Panc1 (cell line): Measurements from ENCODE around the gene AGBL4. TPM values are rescaled to one million over a fixed set of nuclear protein-coding genes. Genes with fewer than 3 reads are reported as not detected.

Source experiments
- ATAC-seq: fragments of 200-7000 bp; cut with Tn5 transposase; 2 replicates; pipeline ENCODE4 v1.9.1; 2020; ENCODE audit warnings: mild to moderate bottlenecking, moderate library complexity
- BruUV-seq: library from RNA; stranded (reverse); fragments of 400-500 nt; replicated peaks from 2 replicates; lab custom pipeline; 2021; lab: Mats Ljungman, UMichigan
- CTCF ChIA-PET: fragments of 300-600 bp; sonication (Branson Sonifier 250); formaldehyde crosslinking; loops from one replicate; lab custom pipeline; 2022; ENCODE audit warnings: antibody characterized with exemption; lab: Charles Lee
- POLR2A ChIA-PET: fragments of 300-600 bp; sonication (Branson Sonifier 250); formaldehyde crosslinking; loops from one replicate; lab custom pipeline; 2022; ENCODE audit warnings: antibody characterized with exemption; lab: Charles Lee
- DNase-seq: peaks from one replicate; pipeline ENCODE4 v3.0.0-alpha.2; 2010; ENCODE audit warnings: low read depth, low spot score
- H3K27ac ChIP-seq: 2 replicates; pipeline ENCODE4 v1.5.1; 2011; ENCODE audit warnings: mild to moderate bottlenecking, low read length, inconsistent platforms
- H3K27me3 ChIP-seq: fragments of 200-500 bp; sonication (Bioruptor generic); 2 replicates; pipeline ENCODE4 v1.6.0; 2014; ENCODE audit warnings: low read length, inconsistent platforms; ENCODE audit not compliant: control insufficient read depth, insufficient read depth
- H3K36me3 ChIP-seq: fragments of 200-500 bp; sonication (Bioruptor generic); 2 replicates; pipeline ENCODE4 v1.5.1; 2014; ENCODE audit warnings: inconsistent platforms, mild to moderate bottlenecking, low read length, moderate library complexity; ENCODE audit not compliant: control insufficient read depth, insufficient read depth
- H3K4me1 ChIP-seq: 2 replicates; pipeline ENCODE4 v1.5.1; 2011; ENCODE audit warnings: inconsistent platforms, mild to moderate bottlenecking, low read length, moderate library complexity; ENCODE audit not compliant: control insufficient read depth, insufficient read depth
- H3K4me3 ChIP-seq, 2 experiments: 2 replicates each; pipeline ENCODE4 v1.5.1; 2011 to 2012; ENCODE audit warnings: low read depth in 2 of 2, low read length in 2 of 2, mild to moderate bottlenecking in 2 of 2, inconsistent platforms in 1 of 2, moderate library complexity in 1 of 2
- H3K9me3 ChIP-seq: fragments of 200-500 bp; sonication (Bioruptor generic); 2 replicates; pipeline ENCODE4 v1.5.1; 2014; ENCODE audit warnings: low read depth, mild to moderate bottlenecking, inconsistent platforms, low read length, moderate library complexity; ENCODE audit not compliant: control insufficient read depth, insufficient read depth
- CTCF ChIP-seq: fragments of 450-650 bp; IDR thresholded peaks from 2 replicates; pipeline ENCODE4 v1.5.1; 2017; ENCODE audit warnings: mild to moderate bottlenecking
- POLR2AphosphoS5 ChIP-seq: IDR thresholded peaks from 2 replicates; pipeline ENCODE4 v1.6.1; 2012; ENCODE audit warnings: mild to moderate bottlenecking, low read depth, low read length, moderate library complexity
- SIN3A ChIP-seq: IDR thresholded peaks from 2 replicates; pipeline ENCODE4 v1.6.1; 2012; ENCODE audit warnings: low read depth, mild to moderate bottlenecking, low read length, moderate library complexity, borderline replicate concordance; ENCODE audit not compliant: insufficient read depth
- TCF7L2 ChIP-seq: IDR thresholded peaks from 2 replicates; pipeline ENCODE4 v1.6.1; 2011; ENCODE audit warnings: mild to moderate bottlenecking, low read depth, low read length, inconsistent platforms
- in situ Hi-C: cut with HindIII; loops from 2 replicates; pipeline ENCODE4 v1.10.0; 2016; ENCODE audit warnings: low sequenced_read_pairs, low pct_unique_long_range_greater_than_20kb
- intact Hi-C: fragments of 100-400 bp; cut with micrococcal nuclease; formaldehyde crosslinking; loops from one replicate; pipeline ENCODE4 v1.10.0; 2022; ENCODE audit not compliant: unreplicated experiment
- total RNA-seq: library from RNA; stranded (reverse); gene quantifications from one replicate; pipeline ENCODE4 v1.2.1, GENCODE V29; 2021; ENCODE audit not compliant: unreplicated experiment
- TF ChIP-seq, protein P1 (sequence below), 2 experiments: IDR thresholded peaks; 2 replicates each; pipeline ENCODE4 v1.6.1; 2011 to 2012; ENCODE audit warnings: low read depth in 2 of 2, control low read depth in 1 of 2, low read length in 1 of 2, mild to moderate bottlenecking in 1 of 2, moderate library complexity in 1 of 2; ENCODE audit not compliant: insufficient read depth in 1 of 2

The AGBL4 gene
- total RNA-seq, 1 experiment from 2014 or later, result not detected

- DNase-seq (no peak), ATAC-seq (no peak)
- Histone ChIP-seq H3K4me3 (no peak overlapping the region), H3K27me3 (no peaks in the 10 kb centered on the region), H3K36me3 (no peaks in the 10 kb centered on the region), H3K9me3 (no peaks in the 10 kb centered on the region), H3K4me1 (no peaks in the 10 kb centered on the region), H3K27ac (no peak overlapping the region)
- ChIA-PET POLR2A (no interaction called here), CTCF (no interaction called here)
- TF ChIP-seq CTCF (no peak), SIN3A (no peak)
- intact Hi-C loops, result no loop called here
- in situ Hi-C loops, result no loop called here
- BruUV-seq, result no TSS peak
Observed at GRCh38 chr1:49181033-49181432, 842.7 kb downstream of the AGBL4 start.

DNA sequence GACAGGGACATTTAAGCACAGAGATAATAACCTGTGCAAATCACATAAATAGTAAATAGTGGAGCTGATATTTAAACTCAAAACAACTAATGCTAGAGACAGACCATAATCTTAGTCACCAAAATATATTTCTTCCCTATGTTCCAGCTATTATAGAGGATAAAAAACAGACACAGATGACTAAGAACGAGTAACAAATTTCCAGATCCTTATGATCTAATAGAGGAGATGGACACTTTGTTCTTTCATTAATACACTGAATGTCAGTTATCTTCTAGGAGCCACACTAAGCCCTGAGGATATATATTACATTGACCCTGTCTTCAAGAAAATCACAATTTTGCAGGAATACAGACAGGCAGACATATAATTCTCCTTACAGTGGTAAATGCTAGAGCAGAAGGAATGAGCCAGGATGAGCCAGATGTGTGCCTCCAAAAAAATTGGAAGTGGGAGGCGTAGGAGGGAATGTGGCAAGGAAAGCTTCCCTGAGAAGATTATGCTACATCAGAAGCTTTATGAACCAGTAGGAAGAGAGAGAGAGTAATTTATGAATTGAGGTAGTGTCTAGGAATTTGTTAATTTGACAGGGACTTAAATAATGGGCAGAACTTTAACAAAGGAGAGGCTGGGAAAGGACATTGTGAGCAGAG lies 851.7 kb downstream of the AGBL4 start:
- Histone ChIP-seq H3K36me3 (no peaks in the 10 kb centered on the region), H3K27me3 (no peaks in the 10 kb centered on the region), H3K4me1 (no peaks in the 10 kb centered on the region), H3K4me3 (no peak overlapping the region), H3K27ac (no peak overlapping the region), H3K9me3 (no peaks in the 10 kb centered on the region)
- ChIA-PET CTCF (no interaction called here), POLR2A (interaction anchor here (0.6 kb wide), 1 partner anchor 45 kb away, joined by 3 read pairs; no protein-coding TSS in a partner anchor)
- TF ChIP-seq, protein P1, sequence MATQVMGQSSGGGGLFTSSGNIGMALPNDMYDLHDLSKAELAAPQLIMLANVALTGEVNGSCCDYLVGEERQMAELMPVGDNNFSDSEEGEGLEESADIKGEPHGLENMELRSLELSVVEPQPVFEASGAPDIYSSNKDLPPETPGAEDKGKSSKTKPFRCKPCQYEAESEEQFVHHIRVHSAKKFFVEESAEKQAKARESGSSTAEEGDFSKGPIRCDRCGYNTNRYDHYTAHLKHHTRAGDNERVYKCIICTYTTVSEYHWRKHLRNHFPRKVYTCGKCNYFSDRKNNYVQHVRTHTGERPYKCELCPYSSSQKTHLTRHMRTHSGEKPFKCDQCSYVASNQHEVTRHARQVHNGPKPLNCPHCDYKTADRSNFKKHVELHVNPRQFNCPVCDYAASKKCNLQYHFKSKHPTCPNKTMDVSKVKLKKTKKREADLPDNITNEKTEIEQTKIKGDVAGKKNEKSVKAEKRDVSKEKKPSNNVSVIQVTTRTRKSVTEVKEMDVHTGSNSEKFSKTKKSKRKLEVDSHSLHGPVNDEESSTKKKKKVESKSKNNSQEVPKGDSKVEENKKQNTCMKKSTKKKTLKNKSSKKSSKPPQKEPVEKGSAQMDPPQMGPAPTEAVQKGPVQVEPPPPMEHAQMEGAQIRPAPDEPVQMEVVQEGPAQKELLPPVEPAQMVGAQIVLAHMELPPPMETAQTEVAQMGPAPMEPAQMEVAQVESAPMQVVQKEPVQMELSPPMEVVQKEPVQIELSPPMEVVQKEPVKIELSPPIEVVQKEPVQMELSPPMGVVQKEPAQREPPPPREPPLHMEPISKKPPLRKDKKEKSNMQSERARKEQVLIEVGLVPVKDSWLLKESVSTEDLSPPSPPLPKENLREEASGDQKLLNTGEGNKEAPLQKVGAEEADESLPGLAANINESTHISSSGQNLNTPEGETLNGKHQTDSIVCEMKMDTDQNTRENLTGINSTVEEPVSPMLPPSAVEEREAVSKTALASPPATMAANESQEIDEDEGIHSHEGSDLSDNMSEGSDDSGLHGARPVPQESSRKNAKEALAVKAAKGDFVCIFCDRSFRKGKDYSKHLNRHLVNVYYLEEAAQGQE (IDR thresholded peaks at IDR 0.05; ENCODE audit: insufficient read depth in 1 of 2, low read depth in 2 of 2, low read length in 1 of 2), result no peak
- TF ChIP-seq SIN3A, result no peak
- no peak for TF ChIP-seq CTCF
- TF ChIP-seq TCF7L2, result no peak
- TF ChIP-seq POLR2AphosphoS5, result no peak
- DNase-seq, result no peak
- no peak for ATAC-seq
- BruUV-seq, result no TSS peak
- in situ Hi-C loops, result no loop called here
- intact Hi-C loops, result no loop called here
